ES-I3 (cell line): Measurements from ENCODE around the gene TLR5.

Source experiments
- H3K36me3 ChIP-seq: 2 replicates; pipeline ENCODE4 v1.6.1; 2013; ENCODE audit warnings: mild to moderate bottlenecking, low read length, control low read depth, moderate library complexity; ENCODE audit not compliant: insufficient read depth
- H3K4me1 ChIP-seq: 2 replicates; pipeline ENCODE4 v1.6.1; 2013; ENCODE audit warnings: mild to moderate bottlenecking, control low read depth, low read length; ENCODE audit not compliant: insufficient read depth
- H3K9ac ChIP-seq: 2 replicates; pipeline ENCODE4 v1.6.1; 2013; ENCODE audit warnings: low read depth, mild to moderate bottlenecking, low read length, moderate library complexity
- H3K9me3 ChIP-seq: 2 replicates; pipeline ENCODE4 v1.6.1; 2013; ENCODE audit warnings: mild to moderate bottlenecking, low read length, moderate library complexity; ENCODE audit not compliant: control insufficient read depth, insufficient read depth

TLR5 gene

DNA sequence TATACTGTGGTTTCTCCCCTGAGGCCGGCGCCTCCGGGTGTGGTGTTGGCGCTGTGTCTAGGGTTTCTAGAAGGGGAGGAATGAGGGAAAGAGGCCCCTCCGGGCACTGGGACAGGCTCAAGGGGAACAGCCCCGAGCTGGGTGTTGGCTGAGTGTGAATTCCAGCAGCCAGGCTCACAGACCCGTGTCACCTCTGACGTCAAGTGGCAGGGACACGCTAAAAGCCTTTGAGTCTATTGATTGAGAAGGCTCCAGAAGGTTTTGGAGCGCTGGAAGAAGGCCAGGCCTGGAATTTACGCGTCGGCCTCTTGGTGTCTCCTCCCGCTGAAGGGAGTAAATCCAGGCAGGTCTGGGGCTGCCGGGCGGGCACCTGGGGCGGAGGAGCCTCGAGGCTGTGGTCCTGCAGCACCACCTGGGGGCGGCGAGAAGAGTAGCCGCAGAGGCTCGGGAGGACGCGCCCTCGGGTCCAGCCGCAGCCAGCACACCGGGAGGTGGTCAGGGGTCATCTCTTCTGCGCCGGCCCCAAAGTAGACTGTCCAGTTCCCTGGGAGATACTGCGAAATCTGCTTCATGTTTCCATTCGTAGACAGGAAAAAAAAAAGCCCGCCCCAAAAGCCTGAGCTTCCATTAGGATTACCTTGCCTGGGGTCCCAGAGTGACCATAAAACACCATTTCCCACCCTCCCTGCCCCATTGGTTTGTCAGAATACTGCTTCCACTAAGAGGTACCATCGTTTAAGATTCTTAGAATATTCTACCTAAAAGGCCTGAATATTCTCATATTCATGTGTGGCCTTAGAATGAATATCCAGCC, 61.7 kb downstream of the TLR5 start:
- no peaks in the 10 kb centered on the region for H3K9me3 ChIP-seq
- peaks cover 15% of the 10 kb centered on the region for H3K4me1 ChIP-seq
- H3K36me3 ChIP-seq, result no peaks in the 10 kb centered on the region
- peak overlapping the region; percentile 32; the same call in 1 of the 2 replicates for H3K9ac ChIP-seq

DNA sequence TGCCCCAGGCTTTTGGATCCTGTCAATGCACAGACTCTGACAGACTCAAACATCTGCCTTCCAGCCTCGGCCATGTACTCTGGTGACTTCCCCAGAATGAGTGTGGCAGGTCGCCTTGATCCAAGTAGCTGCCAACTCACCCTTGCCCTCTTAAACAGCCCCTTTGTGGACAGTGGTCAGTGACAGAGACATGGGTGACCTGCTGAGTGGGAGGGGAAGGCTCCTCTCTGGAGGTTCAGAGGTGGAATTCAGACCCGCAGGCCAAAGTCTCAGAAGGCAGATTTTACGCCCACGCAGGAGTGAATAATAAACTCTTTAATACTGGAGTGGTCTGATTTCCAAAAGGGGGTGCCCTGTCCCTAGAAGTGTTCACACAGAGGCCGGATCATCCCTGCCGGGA, 63.5 kb downstream of the TLR5 start:
- Histone ChIP-seq H3K4me1 (peaks cover 29% of the 10 kb centered on the region), H3K9ac (no peak overlapping the region), H3K9me3 (no peaks in the 10 kb centered on the region), H3K36me3 (no peaks in the 10 kb centered on the region)

GRCh38 chr1:223077247-223077833, 65.7 kb downstream of the TLR5 start:
- Histone ChIP-seq H3K36me3 (no peaks in the 10 kb centered on the region), H3K9ac (no peak overlapping the region), H3K9me3 (no peaks in the 10 kb centered on the region)

DNA sequence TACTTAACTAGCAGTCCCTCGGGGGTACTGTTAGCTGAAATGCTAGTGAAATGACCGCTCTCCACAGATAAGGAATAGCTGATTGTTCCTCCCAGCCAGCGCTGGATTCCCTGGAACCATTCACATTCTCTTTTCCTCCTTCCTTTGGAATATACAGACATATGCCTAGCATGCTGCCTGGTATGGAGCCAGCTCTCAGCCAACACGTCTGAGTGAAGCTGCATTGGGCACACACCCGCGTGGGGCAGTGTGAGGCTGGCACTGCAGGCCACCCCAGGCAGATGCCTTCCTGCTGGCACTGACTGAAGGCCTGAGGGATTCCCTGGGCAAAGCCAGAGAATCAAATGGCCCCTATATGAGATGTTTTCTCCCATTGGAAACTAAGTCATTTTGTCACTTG, 66.7 kb downstream of the TLR5 start:
- H3K36me3 ChIP-seq, result no peaks in the 10 kb centered on the region
- H3K4me1 ChIP-seq, result peaks cover 23% of the 10 kb centered on the region
- no peaks in the 10 kb centered on the region; the same call in 1 of the 2 replicates for H3K9me3 ChIP-seq
- H3K9ac ChIP-seq, result no peak overlapping the region

More at GRCh38 chr1:223077247-223077833, 65.7 kb downstream of the TLR5 start:
- peaks cover 29% of the 10 kb centered on the region for H3K4me1 ChIP-seq

- Histone ChIP-seq H3K4me1 (peaks cover 23% of the 10 kb centered on the region), H3K9ac (no peak overlapping the region), H3K9me3 (no peaks in the 10 kb centered on the region; the same call in 1 of the 2 replicates), H3K36me3 (no peaks in the 10 kb centered on the region)
Observed at GRCh38 chr1:223075834-223076233, 67.2 kb downstream of the TLR5 start.

DNA sequence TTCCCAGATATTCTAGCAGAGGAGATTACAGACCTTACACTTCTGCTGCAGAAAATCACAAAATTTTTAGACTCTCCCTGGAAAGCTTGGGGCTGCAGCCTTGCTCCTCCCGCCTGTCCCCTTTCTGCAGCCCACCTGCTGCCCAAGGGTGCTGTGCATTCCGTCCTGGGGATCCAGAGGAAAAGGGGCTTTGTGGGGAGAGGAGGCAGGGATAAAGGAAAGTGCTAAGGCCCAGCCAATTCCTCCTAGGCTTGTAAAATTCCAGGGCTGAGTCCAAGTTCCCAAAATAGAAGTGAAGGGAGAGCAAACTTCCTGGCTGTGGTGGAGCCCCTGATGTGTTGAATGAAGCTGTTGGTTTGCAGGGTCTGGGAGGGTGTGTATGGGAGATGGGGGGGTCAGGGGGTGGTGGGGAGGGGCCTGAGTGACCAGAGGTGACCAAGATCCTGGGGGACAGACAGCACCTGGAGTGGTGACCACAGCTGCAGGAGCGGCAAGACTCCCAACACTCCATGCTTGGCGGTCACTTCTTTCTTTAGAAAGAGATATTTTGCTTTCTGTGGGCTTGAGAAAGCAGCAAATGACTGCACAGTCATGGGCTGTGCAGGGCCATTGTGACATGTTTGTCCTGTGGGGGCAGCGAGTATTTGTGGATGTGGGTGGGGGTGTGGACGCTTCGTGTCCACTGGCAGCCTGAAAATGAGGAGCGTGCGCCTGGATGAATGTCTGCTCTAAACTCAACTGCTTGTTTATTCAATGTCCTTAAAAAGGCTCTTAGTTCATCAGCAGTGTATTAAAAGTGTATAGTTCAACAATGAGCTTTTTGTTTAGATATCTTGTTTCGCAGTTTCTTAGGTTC, 68.4 kb downstream of the TLR5 start:
- peaks cover 23% of the 10 kb centered on the region for H3K4me1 ChIP-seq
- H3K36me3 ChIP-seq, result no peaks in the 10 kb centered on the region
- no peaks in the 10 kb centered on the region; the same call in 1 of the 2 replicates for H3K9me3 ChIP-seq
- H3K9ac ChIP-seq, result no peak overlapping the region

DNA sequence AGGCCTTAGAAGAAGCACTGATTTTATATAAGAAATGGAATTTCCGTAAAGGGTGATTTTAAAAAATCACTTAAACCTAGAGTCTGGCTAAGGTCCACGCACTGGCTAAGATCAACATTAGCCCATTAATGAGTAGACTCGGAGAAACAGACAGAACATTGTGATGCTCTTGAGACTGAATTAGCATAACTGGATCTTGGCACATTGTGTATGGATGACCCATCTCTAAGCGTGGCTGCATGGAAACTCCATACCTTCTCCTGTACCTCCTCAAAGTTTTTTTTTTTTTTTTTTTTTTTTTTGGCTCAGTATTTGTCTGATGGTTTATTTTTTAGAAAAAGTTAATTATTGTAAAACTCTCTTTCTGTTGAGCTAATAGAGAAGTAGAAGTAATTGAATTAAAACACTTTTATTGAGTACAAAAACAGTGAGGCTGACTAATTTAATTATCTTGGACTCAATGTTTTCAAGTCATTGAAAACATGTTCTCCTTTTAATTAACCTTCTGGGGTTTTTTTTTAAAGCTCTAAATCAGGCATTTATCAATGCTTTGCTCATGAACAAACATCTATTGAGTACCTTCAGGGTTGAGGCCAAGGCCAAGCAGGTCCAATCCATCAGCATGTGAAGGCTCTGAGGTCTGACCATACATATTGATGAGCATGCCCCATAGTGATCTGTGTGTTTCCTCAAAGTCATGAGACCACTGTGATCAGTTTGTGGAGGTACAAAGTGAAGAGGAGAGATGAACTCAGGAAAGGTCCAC, 74.0 kb downstream of the TLR5 start:
- no peaks in the 10 kb centered on the region for H3K4me1 ChIP-seq
- peaks cover 10% of the 10 kb centered on the region; the same call in 1 of the 2 replicates for H3K36me3 ChIP-seq

DNA sequence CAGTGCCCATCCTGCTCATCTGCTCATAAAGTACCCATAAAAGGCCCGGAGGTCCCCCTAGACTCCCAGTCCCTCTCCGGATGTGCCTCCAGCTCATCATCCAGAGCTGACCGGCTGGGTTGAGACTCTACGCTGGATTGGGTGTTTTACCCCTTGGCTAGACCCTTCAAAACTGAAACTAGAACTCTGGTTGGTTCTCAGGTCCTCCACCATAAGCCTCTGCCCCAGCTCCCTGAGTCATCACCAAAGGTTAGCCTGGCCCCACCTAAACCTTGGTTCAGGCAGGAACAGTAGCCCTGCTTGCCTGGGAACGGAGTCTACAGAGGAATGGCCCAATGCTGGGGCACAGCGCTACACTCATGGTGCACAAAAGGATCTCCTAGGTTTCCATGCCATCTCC, 75.1 kb downstream of the TLR5 start:
- Histone ChIP-seq H3K4me1 (no peaks in the 10 kb centered on the region), H3K36me3 (peaks cover 16% of the 10 kb centered on the region; the same call in 1 of the 2 replicates), H3K9me3 (no peaks in the 10 kb centered on the region; the same call in 1 of the 2 replicates), H3K9ac (no peak overlapping the region)

More for the DNA sequence above, 74.0 kb downstream of the TLR5 start:
- Histone ChIP-seq H3K9ac (no peak overlapping the region), H3K9me3 (no peaks in the 10 kb centered on the region; the same call in 1 of the 2 replicates)

DNA sequence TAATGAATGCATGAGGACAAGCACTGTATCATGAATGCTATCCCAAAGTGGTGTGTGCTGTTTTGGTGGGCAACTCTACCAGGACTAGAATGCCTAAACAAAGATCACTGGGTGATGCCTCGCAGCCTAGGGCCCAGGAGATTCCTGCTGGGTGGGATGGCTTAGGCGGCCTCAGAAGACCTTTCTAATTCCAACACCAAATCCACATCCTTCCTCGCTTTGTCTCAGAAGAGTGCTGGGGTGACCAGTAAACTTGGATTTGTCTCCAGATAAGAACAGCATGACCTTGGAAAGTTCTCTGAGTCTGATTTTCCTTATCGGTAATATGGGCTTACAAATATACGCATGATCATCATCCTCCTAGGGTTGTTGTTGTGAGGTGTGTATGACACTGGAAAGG, 76.6 kb downstream of the TLR5 start:
- H3K9ac ChIP-seq, result no peak overlapping the region
- no peaks in the 10 kb centered on the region for H3K4me1 ChIP-seq
- H3K9me3 ChIP-seq, result no peaks in the 10 kb centered on the region
- H3K36me3 ChIP-seq, result peaks cover 16% of the 10 kb centered on the region; the same call in 1 of the 2 replicates

DNA sequence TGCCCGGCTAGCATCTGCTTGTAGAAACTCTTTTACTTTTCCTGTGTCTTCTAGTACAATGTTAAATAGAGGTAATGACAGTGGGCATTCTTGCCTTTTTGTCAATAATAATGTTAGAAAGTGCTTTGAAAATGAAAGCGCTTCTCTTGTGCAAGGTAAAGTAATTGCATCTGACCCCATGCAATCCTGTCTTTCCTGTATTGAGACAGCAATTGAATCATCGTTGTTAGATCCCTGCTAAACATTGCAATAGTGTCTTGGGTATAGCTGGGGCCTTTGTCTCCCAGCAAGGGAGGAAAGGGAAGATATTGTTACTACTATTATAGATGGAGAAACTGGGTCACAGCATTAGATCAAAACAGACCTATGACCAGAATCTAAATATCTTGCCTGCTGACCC, 80.9 kb downstream of the TLR5 start:
- Histone ChIP-seq H3K36me3 (peaks cover 17% of the 10 kb centered on the region; the same call in 1 of the 2 replicates), H3K9ac (no peak overlapping the region), H3K9me3 (no peaks in the 10 kb centered on the region), H3K4me1 (peaks cover 7% of the 10 kb centered on the region)

GRCh38 chr1:223059526-223059925, 83.5 kb downstream of the TLR5 start:
- no peaks in the 10 kb centered on the region for H3K9me3 ChIP-seq
- H3K36me3 ChIP-seq, result peaks cover 12% of the 10 kb centered on the region; the same call in 1 of the 2 replicates
- H3K4me1 ChIP-seq, result peaks cover 7% of the 10 kb centered on the region
- H3K9ac ChIP-seq, result no peak overlapping the region
